HUES6 (cell line): Measurements from ENCODE around the gene CFAP300.

ENCODE experiments used
- H3K27ac ChIP-seq: 2 replicates; pipeline ENCODE4 v1.7.0; 2013; ENCODE audit warnings: low read depth, mild to moderate bottlenecking, low read length, inconsistent platforms
- H3K27me3 ChIP-seq: 2 replicates; pipeline ENCODE4 v1.6.1; 2013; ENCODE audit warnings: low read length; ENCODE audit not compliant: control insufficient read depth, insufficient read depth
- H3K36me3 ChIP-seq: 2 replicates; pipeline ENCODE4 v1.6.1; 2013; ENCODE audit warnings: low read length; ENCODE audit not compliant: control insufficient read depth, insufficient read depth
- H3K4me1 ChIP-seq: 2 replicates; pipeline ENCODE4 v1.6.1; 2013; ENCODE audit warnings: low read length; ENCODE audit not compliant: control insufficient read depth, insufficient read depth
- H3K4me3 ChIP-seq: 2 replicates; pipeline ENCODE4 v1.5.1; 2013; ENCODE audit warnings: low read depth, low read length
- H3K9ac ChIP-seq: one replicate; pipeline ENCODE4 v1.6.1; 2013; ENCODE audit warnings: mild to moderate bottlenecking, low read length
- H3K9me3 ChIP-seq: 2 replicates; pipeline ENCODE4 v1.6.1; 2013; ENCODE audit warnings: low read depth, low read length; ENCODE audit not compliant: control insufficient read depth, insufficient read depth

The CFAP300 gene

DNA sequence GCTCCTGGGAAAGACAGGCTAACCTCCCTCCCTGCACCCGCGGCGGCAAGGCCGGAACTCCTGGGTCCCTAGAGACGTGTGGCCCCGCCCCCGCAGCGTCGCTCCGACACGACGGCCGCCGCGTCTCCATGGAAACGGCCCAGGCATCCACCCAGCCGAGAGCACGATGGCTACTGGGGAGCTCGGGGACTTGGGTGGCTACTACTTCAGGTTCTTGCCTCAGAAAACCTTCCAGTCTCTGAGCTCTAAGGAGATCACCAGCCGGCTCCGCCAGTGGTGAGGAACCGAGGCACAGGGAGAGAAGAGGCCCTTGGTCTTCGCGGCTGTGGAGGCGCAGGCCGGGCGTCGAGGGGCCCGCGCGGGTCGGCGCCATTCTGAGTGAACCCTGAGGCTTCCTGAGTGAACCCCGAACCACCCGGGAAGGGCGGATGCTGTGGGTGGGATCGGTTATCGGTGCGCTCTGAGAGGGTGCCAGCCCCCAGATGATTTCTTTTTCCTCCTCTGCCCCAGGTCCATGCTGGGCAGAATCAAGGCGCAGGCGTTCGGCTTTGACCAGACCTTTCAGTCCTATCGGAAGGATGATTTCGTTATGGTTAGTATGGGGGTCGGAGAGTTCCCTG, at the start of gene CFAP300:
Gene CFAP300 (plus strand): TSS at position 133 of the 620 bp plus-strand sequence. CDS start 34 bp downstream, at position 167.
- H3K4me3 ChIP-seq = peak within 1 kb of the TSS; percentile 64
- H3K9ac ChIP-seq = no peak within 1 kb of the TSS
- H3K9me3 ChIP-seq = no peaks in the 10 kb centered on the region
- H3K27me3 ChIP-seq = peaks cover 3% of the 10 kb centered on the region; the same call in 1 of the 2 replicates
- H3K27ac ChIP-seq = no peak within 1 kb of the TSS
- no peaks in the 10 kb centered on the region for H3K4me1 ChIP-seq
- H3K36me3 ChIP-seq = no peaks in the 10 kb centered on the region

DNA sequence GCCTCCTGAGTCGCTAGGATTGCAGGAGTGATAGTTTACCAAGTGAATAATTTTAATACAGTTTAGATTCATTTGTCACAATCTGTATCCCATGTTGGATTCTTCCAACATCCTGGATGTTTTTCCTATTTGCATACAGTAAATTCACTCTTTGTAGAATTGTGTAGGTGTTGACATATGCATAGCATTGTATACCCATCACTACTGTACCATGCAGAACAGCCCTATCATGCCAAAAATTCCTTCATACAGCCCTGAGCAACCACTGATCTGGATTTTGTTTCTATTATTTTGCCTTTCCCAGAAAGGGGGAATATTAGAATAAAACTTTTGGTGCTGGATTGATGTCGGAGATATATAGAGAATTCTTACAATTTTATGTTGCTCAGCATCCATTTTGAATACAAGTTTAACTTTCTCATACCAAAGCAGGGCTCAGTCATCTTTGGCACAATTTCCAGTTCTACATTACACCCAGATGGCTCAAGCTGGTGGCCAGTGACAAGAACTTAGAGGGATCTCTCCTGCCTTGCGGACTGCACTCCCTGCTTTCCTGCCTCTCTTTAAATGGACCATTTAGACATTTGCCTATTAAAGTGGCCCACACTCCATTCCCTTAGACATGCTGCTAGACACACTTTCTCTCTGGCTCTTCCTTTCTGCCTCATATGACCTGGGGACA, 45.4 kb upstream of the CFAP300 start:
- H3K9ac ChIP-seq = no peak overlapping the region
- H3K27ac ChIP-seq = no peak overlapping the region
- H3K4me3 ChIP-seq = no peak overlapping the region
- H3K27me3 ChIP-seq = no peaks in the 10 kb centered on the region
- H3K9me3 ChIP-seq = no peaks in the 10 kb centered on the region
- H3K4me1 ChIP-seq = no peaks in the 10 kb centered on the region
- H3K36me3 ChIP-seq = no peaks in the 10 kb centered on the region

DNA sequence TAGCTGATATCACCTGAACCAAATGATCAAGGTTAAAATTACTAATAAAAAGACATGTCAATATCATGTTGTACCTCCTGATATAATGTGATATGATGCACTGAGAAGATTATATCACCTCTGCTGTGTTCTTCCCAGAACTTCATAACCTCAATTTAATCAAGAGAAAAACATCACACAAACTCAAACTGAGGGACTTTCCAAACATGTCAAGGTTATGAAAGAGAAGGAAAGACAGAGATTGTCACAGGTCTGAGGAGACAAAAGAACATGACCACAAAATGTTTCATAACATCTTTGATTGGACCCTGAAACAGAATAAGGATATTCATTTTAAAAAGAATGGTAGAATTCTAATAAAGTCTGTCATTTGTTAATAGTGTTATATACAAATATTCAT, 43.0 kb upstream of the CFAP300 start:
- H3K27ac ChIP-seq = no peak overlapping the region
- H3K9me3 ChIP-seq = no peaks in the 10 kb centered on the region
- no peak overlapping the region for H3K9ac ChIP-seq
- H3K4me3 ChIP-seq = no peak overlapping the region
- H3K36me3 ChIP-seq = no peaks in the 10 kb centered on the region
- H3K4me1 ChIP-seq = peaks cover 3% of the 10 kb centered on the region; the same call in 1 of the 2 replicates
- no peaks in the 10 kb centered on the region for H3K27me3 ChIP-seq

DNA sequence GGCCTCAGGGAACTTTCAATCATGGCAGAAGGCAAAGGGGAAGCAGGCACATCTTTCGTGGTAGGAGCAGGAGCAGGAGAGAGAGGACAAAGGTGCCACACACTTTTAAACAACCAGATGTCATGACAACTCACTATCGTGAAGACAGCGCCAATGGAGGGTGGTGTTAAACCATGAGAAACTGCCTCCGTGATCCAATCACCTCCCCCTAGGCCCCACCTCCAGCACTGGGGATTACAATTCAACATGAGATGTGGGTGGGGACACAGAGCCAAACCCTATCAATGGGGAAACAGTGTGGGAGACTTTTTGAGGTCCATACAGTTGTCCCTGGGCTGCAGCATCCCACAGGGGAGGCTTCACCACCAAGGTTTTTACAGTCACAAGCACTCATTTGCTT, 41.9 kb upstream of the CFAP300 start:
- Histone ChIP-seq H3K27ac (no peak overlapping the region), H3K9me3 (no peaks in the 10 kb centered on the region), H3K9ac (no peak overlapping the region), H3K27me3 (no peaks in the 10 kb centered on the region), H3K4me3 (no peak overlapping the region), H3K36me3 (no peaks in the 10 kb centered on the region), H3K4me1 (peaks cover 7% of the 10 kb centered on the region; the same call in 1 of the 2 replicates)

DNA sequence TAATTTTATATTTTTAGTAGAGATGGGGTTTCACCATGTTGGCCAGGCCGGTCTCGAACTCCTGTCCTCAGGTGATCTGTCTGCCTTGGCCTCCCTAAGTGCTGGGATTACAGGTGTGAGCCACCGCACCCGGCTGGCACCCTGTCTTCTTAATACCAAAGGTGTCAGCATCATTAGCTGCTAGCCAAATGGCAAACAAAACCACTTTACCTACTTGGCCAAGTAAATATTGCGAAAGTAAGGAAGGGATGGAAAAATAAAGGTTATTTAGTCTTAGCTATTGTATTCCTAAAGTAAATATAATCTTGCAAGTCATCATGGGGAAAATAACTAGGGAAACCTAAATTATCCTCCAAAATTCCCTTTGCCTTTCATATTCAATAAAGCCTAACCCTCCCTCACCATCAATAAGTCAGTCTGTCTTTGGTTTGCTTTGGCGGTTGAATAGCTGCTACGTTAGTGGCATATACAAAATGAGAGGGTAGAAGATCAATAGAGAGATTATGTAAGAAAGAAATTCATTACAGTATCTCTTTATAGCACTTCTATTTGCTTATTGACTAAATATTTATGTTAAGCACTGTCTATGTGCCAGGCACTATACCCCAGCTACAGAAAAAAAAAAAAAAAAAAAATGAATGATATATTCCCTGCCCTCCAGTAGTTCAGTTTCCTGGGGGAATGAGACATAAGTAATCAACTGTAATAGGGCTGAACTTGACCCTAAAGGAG, 40.2 kb upstream of the CFAP300 start:
- H3K27me3 ChIP-seq = no peaks in the 10 kb centered on the region
- no peak overlapping the region for H3K27ac ChIP-seq
- H3K36me3 ChIP-seq = no peaks in the 10 kb centered on the region
- H3K9me3 ChIP-seq = no peaks in the 10 kb centered on the region
- H3K4me1 ChIP-seq = peaks cover 17% of the 10 kb centered on the region; the same call in 1 of the 2 replicates
- no peak overlapping the region for H3K9ac ChIP-seq
- no peak overlapping the region for H3K4me3 ChIP-seq

DNA sequence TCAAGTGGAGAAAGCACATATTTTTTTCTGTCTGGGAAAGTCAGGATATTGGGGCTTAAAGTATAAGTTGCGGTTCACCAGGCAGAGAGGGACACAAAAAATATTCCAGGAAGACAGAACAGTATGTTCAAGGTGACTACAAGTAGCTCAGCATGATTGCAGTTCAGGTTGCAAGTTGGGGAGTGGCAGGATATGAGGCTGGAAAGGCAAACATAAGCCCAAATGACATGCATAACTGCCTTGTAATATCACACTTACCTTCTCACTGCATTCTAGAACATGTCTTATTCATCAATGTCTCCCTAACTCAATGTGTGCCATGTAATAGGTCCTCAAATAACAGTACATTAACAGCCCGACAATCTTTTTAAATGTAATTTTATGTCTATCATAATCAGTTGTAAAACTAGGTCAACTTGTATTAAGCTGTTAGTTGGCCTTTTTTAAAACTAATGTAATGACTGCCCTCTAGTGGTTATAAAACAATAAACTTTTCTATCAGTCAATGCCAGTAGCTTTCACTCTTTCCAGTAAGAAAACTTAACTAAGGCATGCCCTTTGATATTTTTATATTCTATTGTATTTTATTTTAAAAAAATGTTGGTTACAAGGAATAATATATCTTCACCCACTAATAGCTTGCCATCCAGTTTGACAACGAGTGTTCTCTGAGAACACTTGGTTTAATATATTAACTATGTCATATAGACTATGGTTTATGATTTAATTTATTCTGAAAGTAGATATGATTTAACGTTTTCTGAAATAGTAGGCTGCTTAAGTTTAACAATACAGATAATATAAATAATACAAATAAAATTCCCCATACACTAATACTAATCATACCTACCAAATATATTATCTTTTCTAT, 39.4 kb upstream of the CFAP300 start:
- H3K27me3 ChIP-seq = no peaks in the 10 kb centered on the region
- no peak overlapping the region for H3K9ac ChIP-seq
- no peaks in the 10 kb centered on the region for H3K9me3 ChIP-seq
- H3K36me3 ChIP-seq = no peaks in the 10 kb centered on the region
- H3K4me1 ChIP-seq = peaks cover 17% of the 10 kb centered on the region; the same call in 1 of the 2 replicates
- no peak overlapping the region for H3K27ac ChIP-seq
- H3K4me3 ChIP-seq = no peak overlapping the region

DNA sequence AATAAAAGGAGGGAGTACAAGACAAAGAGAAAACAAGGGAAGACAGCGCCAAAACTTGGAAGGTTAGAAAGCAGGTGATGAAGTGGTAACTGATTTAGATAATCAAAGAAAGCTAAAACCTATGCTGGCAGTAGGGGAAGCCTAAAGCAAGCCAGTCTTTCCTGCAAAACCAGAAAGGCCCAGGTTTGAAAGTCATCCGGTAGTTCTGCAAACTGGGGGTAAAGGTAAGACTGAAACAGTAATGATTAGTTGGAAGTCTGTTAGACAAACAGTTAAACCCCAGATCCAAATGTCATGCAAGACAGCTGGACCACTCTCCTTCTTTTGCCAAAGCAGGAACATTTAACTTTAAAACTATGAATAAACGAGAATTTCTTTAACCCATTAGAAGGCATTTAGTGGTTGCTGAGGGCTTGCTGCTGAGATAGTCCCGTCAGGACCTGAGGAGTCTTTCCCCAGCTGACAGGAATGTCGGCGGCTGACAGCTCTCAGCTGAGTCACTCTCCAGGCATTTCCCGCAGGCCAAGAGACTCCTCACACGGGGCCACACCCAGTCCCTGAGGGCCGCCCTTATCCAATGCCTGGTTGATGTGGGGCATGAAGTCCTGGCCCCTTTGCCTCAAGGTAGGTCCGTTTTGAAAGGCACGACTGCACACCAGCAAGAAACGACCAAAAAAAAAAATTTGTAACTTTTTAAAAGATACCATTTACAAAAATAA, 36.3 kb upstream of the CFAP300 start:
- Histone ChIP-seq H3K4me1 (peaks cover 17% of the 10 kb centered on the region; the same call in 1 of the 2 replicates), H3K9me3 (no peaks in the 10 kb centered on the region), H3K27me3 (no peaks in the 10 kb centered on the region), H3K4me3 (no peak overlapping the region), H3K27ac (no peak overlapping the region), H3K36me3 (no peaks in the 10 kb centered on the region), H3K9ac (peak overlapping the region; percentile 20)

DNA sequence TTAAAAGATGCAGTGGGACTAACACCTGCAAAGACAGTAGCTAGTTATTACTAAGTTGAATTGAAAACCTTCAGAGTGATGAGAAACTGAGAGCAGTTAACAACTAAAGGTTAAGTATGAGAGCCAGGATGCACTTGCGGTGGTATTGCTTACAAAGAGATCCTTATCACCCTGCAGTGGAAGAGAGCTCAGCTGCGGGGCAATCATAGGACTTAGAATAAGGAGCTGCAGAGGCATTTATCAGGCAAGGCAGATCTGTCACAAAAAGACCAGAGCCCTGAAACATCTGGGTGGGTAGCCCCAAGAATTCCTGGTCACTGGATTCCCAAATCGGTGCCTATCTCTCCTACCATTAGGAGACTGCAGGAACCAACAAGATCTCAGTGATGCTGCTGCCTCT, 34.3 kb upstream of the CFAP300 start:
- H3K27me3 ChIP-seq = no peaks in the 10 kb centered on the region
- H3K36me3 ChIP-seq = no peaks in the 10 kb centered on the region
- no peak overlapping the region for H3K9ac ChIP-seq
- H3K4me3 ChIP-seq = no peak overlapping the region
- no peaks in the 10 kb centered on the region for H3K9me3 ChIP-seq
- no peak overlapping the region for H3K27ac ChIP-seq
- H3K4me1 ChIP-seq = peaks cover 14% of the 10 kb centered on the region; the same call in 1 of the 2 replicates

DNA sequence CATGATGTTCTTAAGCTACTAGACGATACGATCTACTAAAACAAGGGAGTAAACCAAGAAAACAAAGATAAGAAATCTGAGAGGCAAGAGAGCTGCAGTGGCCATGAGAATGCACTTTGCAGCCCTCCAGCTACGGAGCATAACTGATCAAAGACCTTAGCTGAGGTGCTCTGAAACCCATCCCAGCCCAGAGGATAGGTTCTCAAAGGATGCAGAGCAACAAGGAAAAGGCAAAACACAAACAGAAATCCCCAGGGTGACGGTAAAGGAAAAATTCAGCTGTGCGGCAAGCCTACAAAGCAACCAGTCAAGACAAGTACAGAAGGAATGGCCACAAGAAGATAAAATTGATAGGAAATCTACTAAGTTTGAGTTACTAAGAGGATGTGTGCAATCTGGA, 32.5 kb upstream of the CFAP300 start:
- H3K27me3 ChIP-seq = no peaks in the 10 kb centered on the region
- H3K4me1 ChIP-seq = peaks cover 14% of the 10 kb centered on the region; the same call in 1 of the 2 replicates
- no peak overlapping the region for H3K9ac ChIP-seq
- no peaks in the 10 kb centered on the region for H3K9me3 ChIP-seq
- no peak overlapping the region for H3K4me3 ChIP-seq
- no peaks in the 10 kb centered on the region for H3K36me3 ChIP-seq
- no peak overlapping the region for H3K27ac ChIP-seq

DNA sequence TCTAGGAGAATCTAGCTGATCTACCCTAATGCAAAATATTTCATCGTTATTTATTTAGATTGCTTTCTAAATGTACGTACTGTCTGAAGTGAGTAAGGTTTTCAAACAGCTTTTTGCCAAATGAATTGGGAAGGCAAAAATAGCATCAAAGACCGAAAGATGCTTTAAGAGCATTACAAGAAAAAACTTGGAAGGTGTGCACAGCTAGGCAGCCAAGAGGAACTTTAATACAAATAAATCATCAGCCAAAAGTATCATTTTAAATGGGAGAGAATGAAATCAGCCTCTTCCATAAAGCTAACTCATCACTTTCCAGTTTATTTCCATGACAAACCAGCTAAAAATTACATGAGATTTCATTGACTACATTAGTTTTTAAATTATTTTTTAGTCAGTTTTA, 30.2 kb upstream of the CFAP300 start:
- Histone ChIP-seq H3K9ac (no peak overlapping the region), H3K27me3 (no peaks in the 10 kb centered on the region), H3K36me3 (no peaks in the 10 kb centered on the region), H3K9me3 (no peaks in the 10 kb centered on the region), H3K27ac (no peak overlapping the region), H3K4me3 (no peak overlapping the region), H3K4me1 (no peaks in the 10 kb centered on the region)
